ENCODE measurements around the gene SLC34A1. TPM values are rescaled to one million over a fixed set of nuclear protein-coding genes. Genes with fewer than 3 reads are reported as not detected.

SLC34A1 gene
- total and polyA plus RNA-seq, 2 of the 4 experiments (the other 2 are of a cell fraction), result not detected

- intact Hi-C loops (cut with micrococcal nuclease) (no loop called here), in situ Hi-C loops (cut with MboI; ENCODE audit: low sequenced_read_pairs) (no loop called here), dilution Hi-C loops (cut with HindIII; ENCODE audit: low sequenced_read_pairs, unreplicated experiment) (no loop called here)
- no peak for TF ChIP-seq MAZ (IDR thresholded peaks at IDR 0.05; ENCODE audit: borderline replicate concordance, low read depth, low read length)
- no peak for TF ChIP-seq MXI1 (IDR thresholded peaks at IDR 0.05; ENCODE audit: borderline replicate concordance, low read depth, low read length)
- no peak for TF ChIP-seq FOS (IDR thresholded peaks at IDR 0.05; ENCODE audit: low read depth, low read length)
- TF ChIP-seq CTCF (conservative IDR thresholded peaks at IDR 0.05; ENCODE audit: low read depth, low read length), result no peak
- TF ChIP-seq RAD21 (IDR thresholded peaks at IDR 0.05; ENCODE audit: low read length), result no peak
- no peak for TF ChIP-seq BHLHE40 (IDR thresholded peaks at IDR 0.05; ENCODE audit: low read depth, low read length)
- TF ChIP-seq RCOR1 (IDR thresholded peaks at IDR 0.05; ENCODE audit: insufficient replicate concordance, low read length), result no peak
- no peak for TF ChIP-seq ELK1 (IDR thresholded peaks at IDR 0.05; ENCODE audit: borderline replicate concordance, low read depth, low read length)
- TF ChIP-seq POLR2A (IDR thresholded peaks at IDR 0.05; ENCODE audit: low read depth, low read length), result no peak
- no peak for TF ChIP-seq RFX5 (IDR thresholded peaks at IDR 0.05; ENCODE audit: low read depth, low read length)
- no peak for TF ChIP-seq MAFK (IDR thresholded peaks at IDR 0.05; ENCODE audit: low read depth, low read length)
- no peak overlapping the region for H3K23ac ChIP-seq (ENCODE audit: low read depth, low read length)
- no peak overlapping the region for H4K8ac ChIP-seq (ENCODE audit: low read depth in 2 of 2, low read length in 2 of 2)
- H3K4me2 ChIP-seq (ENCODE audit: low read depth, low read length), result no peak overlapping the region
- no peak overlapping the region for H3K27ac ChIP-seq (ENCODE audit: insufficient read depth, low read length)
- peaks cover 2% of the 10 kb centered on the region; the same call in 1 of the 2 replicates for H3K9me3 ChIP-seq (ENCODE audit: control insufficient read depth, insufficient read depth, low read length)
- no peak overlapping the region for H2AK5ac ChIP-seq (ENCODE audit: low read depth, low read length)
- H3K27me3 ChIP-seq (ENCODE audit: control insufficient read depth, insufficient read depth, low read length), result peaks cover 65% of the 10 kb centered on the region
- H3K4me1 ChIP-seq (ENCODE audit: control insufficient read depth, insufficient read depth, low read length), result no peaks in the 10 kb centered on the region
- no peak overlapping the region for H2BK5ac ChIP-seq (ENCODE audit: low read depth, low read length, poor library complexity, severe bottlenecking)
- WGBS, 2 experiments (ENCODE audit: extremely low coverage in 2 of 2, insufficient read length in 1 of 2), result 43% methylated on average over 1 of the region's 8 CpGs; no CpG with 5 or more reads in 1 of the 2 experiments
- ATAC-seq (ENCODE audit: low read depth) (no peak), DNase-seq (no peak)
- H3K36me3 ChIP-seq (ENCODE audit: control insufficient read depth, insufficient read depth, low read length), result no peaks in the 10 kb centered on the region
- H4K91ac ChIP-seq (ENCODE audit: insufficient read depth, low read depth, low read length), result no peak overlapping the region
- no peak overlapping the region for H3K14ac ChIP-seq (replicated peaks; ENCODE audit: low read depth, low read length)
- ChIA-PET POLR2A (ENCODE audit: unreplicated experiment) (no interaction called here), CTCF (no interaction called here)
- H4K20me1 ChIP-seq (ENCODE audit: insufficient read depth, low read length), result no peaks in the 10 kb centered on the region
- H2AFZ ChIP-seq (replicated peaks; ENCODE audit: low read length, poor library complexity), result no peak overlapping the region
- H3K9me1 ChIP-seq (ENCODE audit: insufficient read depth, low read length), result no peaks in the 10 kb centered on the region
- BruUV-seq (replicated peaks), result no TSS peak
- H2BK15ac ChIP-seq (ENCODE audit: low read depth, low read length), result no peak overlapping the region
- no peak overlapping the region for H3K56ac ChIP-seq (ENCODE audit: extremely low read depth, insufficient read depth, low read length)
- no peak overlapping the region for H3K4me3 ChIP-seq (ENCODE audit: insufficient read depth, low read depth, low read length)
- H4K5ac ChIP-seq (ENCODE audit: low read depth, low read length), result no peak overlapping the region
- H3K9ac ChIP-seq (ENCODE audit: low read depth, low read length), result no peak overlapping the region
- no peak overlapping the region for H2BK20ac ChIP-seq (ENCODE audit: low read depth, low read length)
- no peak overlapping the region for H3K4ac ChIP-seq (ENCODE audit: low read depth, low read length)
- no peak overlapping the region for H2AK9ac ChIP-seq (replicated peaks; ENCODE audit: low read depth, low read length, poor library complexity)
- H3K79me1 ChIP-seq (ENCODE audit: low read depth in 1 of 2, low read length in 2 of 2), result no peaks in the 10 kb centered on the region
- H3K18ac ChIP-seq (ENCODE audit: low read depth, low read length), result no peak overlapping the region
- no peak overlapping the region for H2BK120ac ChIP-seq (ENCODE audit: low read depth, low read length)
Measured at GRCh38 chr5:177396078-177396477, 11.8 kb downstream of the SLC34A1 start.

Measured in IMR-90 (cell line).